ELR (cell line): ENCODE data around the gene DYNAP.

Source experiments
- DNase-seq: peaks from one replicate; pipeline ENCODE4 v3.0.0-alpha.2; 2015; ENCODE audit warnings: low read depth

DYNAP gene

DNA sequence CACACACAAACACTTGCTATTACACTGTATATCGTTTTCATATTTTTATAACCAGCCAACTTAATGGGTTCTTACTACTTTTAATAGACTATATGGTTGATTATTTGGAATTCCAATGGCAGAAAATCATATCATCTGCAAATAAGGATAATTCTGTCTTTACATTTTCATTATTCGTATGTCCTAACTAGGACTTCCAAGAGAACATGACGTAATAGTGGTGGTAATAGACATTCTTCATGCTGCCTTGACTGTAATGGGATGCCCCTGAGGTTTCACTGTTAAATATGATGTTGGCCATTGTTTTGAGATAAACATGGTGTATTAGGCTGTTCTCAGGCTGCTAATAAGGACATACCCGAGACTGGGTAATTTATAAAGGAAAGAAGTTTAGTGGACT is 45.2 kb downstream of the DYNAP start:
- no peak for DNase-seq

DNA sequence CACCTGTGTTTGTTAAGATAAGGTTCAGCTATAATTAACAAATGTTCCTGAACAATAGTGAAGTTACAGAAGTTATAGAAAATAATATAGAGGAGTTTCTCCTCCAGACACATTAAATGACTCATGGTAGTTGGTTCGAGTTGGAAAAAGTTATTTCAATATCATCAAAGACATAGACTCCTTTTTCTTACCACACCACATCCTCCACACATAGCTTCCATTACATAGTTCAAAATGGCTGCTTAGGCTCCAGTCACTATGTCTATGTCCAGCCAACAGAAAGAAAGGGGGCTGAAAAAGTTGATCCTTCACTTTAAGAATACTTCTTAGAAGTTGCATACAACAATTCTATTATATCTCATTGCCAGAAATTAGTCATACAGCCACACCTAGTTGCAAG is 50.7 kb downstream of the DYNAP start:
- no peak for DNase-seq

GRCh38 chr18:54647176-54647575 is 56.1 kb downstream of the DYNAP start:
- peak; percentile 43 for DNase-seq
